Activated CD4-positive, alpha-beta T cell treated with anti-CD3 and anti-CD28 coated beads, Interleukin-2, amount 50 U/mL, for 1 hour (primary cell): Measurements from ENCODE around the gene CACNG6.
"Not testable (repeated sequence)": the region's sequence is repeated elsewhere in the genome, so short reads cannot be mapped to it uniquely, and the experiment has no call there.

Source experiments
- DNase-seq: peaks from one replicate; pipeline ENCODE4 v3.0.0-alpha.2; 2020

The CACNG6 gene

DNA sequence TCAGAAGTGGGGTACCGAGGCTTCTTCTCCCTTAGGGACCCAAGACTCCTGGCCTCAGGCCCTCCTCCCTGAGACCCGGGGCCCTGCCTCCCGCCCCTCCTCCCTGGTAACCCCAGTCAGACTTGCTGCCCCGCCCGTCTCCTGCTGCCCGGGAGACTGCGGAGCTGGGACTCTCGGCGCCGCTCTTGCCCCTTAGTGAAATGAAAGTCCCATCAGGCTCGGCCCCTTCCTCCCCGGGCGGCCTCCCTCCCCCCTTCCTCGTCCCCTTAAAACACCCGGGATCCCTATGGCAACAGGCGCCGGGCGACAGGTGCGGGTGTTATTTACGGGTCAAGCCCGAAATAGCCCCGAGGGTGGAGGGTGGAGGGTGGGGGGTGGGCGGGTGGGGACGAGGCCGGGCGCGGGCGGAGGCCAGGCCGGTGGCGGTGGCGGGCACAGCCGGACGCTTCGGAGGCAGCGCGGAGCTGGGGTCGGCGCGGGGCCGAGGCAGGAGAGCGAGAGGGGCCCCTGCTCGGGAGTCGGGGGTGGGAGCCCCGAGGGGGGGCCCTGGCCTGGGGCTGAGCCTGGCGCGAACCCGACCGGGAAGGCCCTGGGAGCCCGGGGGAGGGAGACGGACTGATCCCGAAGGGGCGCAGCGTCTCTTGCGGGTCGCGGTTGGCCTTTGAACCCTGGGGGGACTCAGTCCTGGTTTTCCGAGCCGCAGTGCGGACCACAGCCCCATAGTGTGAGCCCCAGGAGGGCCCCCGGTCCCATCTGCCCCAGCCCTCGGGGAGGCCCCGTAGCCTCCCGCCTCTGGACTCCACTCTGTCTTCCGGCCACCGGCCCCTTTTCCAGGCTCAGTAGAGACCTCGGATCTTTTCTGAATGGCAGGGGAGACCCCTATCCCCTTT lies at the start of gene CACNG6:
Gene CACNG6, plus strand, starts transcription at position 414 of the 890 bp plus-strand sequence. CDS start 1,241 bp downstream, outside the sequence.
- DNase-seq, result no peak

DNA sequence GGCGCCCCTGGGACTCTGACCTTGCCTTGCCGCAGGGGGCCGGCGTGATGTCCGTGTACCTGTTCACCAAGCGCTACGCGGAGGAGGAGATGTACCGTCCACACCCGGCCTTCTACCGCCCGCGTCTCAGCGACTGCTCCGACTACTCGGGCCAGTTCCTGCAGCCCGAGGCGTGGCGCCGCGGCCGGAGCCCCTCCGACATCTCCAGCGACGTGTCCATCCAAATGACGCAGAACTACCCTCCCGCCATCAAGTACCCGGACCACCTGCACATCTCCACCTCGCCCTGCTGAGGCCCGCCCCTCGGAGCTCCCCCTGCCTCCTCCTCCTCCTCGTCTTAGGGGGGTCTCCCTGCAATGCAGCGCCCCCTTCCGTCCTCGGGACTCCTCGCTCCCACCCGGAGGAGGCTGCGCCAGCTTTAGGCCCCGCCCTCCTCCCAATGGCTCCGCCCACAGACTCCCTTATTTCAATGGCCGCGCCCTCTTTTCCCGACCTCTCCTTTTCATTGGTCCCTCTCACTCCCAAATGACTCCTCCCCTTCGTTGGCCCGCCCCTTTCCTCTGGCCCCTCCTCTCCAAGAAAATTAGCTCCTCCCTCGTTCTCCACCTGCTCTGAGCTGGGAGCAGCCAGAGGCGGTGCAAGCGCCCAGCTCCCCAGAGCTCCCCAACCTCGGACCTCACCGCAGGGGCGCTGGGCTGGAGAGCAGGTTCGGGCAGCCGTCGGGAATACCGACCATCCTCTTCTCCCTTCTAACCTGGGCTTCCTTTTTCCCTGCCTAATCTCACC lies 49.2 kb upstream of the CACNG6 start:
- DNase-seq, result no peak

DNA sequence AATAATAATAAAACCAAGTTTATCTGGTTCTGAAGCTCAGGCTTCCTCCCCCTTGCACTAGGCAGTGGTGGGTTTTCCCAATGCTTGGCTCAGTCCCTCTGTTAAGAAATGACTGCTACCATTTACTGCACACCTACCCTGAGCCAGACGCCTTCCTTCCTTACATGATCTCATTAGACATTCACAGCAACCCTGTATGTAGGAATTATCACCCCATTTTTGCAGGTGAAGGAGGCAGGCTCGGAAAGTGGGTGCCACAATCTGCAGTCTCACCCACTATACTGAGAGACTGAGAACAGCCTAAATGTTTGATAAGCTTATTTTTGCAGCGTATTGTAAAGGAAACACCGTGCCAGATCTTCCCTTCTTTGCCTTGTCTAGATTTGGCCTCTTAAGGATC lies 47.0 kb upstream of the CACNG6 start:
- DNase-seq, result no peak

- DNase-seq, result no peak
Observed at GRCh38 chr19:53944933-53945332, 46.5 kb upstream of the CACNG6 start.

DNA sequence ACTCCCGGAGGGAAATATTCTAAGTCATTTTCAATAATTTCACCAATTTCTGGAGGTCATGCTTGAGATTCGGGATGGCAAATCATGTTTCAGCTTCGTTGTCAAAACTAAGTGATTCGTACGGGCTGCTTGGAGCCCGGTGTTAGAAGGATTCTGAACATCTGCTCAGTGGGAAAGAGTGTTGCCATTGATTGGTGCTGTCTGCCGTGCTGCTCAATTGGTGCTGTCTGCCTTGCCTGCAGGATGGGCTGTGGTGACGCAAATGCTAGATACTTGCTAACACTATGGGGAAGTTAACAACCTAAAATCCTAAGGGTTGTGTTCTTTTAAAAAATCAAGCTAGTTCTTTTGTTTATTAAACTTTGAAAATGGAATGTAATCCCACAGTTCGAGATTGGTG lies 46.0 kb upstream of the CACNG6 start:
- no peak for DNase-seq

- no peak for DNase-seq
Observed at GRCh38 chr19:53945998-53946397, 45.4 kb upstream of the CACNG6 start.

DNA sequence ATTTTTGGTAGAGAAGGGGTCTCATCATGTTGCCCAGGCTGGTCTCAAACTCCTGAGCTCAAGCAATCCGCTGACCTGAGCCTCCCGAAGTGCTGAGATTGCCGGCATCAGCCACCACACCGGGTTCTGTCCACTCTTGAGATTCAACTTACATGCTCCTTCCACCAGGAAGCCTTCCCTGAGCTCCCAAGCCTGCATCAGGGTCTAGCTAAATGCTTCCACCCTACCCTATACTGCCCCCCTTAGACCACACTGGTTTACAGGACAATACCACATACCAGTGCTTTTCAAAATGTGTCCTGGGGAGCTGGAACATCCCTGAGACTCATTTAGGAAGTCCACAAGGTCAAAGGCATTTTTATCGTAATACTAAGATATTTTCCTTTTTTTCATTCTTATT lies 43.8 kb upstream of the CACNG6 start:
- DNase-seq, result no peak

- DNase-seq, result not testable (repeated sequence)
Observed at GRCh38 chr19:53948611-53949010, 42.8 kb upstream of the CACNG6 start.

GRCh38 chr19:53951436-53951835 lies 40.0 kb upstream of the CACNG6 start:
- DNase-seq, result no peak

DNA sequence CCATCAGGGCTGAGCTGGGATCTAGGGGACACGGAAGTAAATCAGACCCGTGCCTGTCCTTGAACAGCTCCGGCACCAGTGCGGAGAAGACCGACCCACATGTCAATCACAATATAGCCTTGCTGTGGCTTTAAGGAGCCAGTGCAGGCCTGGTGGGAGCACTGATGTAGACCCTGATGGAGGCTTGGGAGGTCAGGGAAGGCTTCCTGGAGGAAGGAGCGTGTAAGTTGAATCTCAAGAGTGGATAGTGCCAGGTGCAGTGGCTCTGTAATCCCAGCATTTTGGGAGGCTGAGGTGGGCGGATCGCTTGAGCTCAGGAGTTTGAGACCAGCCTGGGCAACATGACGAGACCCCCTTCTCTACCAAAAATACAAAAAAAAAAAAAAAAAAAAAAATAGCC lies 39.5 kb upstream of the CACNG6 start:
- DNase-seq, result no peak

DNA sequence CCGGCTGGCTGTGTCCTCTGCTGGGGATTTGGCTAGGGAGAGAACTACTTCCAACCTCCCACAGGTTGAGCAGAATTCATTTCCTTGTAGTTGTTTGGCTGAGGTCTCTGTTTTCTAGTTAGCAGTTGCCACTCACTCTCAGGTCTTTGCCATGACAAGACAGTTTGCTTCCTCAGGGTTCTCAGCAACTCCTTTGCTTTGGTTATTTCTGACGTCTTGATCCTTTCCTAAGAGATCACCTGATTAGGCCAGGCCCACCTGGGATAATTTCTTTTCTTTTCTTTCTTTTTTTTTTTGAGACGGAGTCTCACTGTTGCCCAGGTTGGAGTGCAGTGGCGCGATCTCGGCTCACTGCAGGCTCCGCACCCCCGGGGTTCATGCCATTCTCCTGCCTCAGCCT lies 38.1 kb upstream of the CACNG6 start:
- DNase-seq, result no peak

DNA sequence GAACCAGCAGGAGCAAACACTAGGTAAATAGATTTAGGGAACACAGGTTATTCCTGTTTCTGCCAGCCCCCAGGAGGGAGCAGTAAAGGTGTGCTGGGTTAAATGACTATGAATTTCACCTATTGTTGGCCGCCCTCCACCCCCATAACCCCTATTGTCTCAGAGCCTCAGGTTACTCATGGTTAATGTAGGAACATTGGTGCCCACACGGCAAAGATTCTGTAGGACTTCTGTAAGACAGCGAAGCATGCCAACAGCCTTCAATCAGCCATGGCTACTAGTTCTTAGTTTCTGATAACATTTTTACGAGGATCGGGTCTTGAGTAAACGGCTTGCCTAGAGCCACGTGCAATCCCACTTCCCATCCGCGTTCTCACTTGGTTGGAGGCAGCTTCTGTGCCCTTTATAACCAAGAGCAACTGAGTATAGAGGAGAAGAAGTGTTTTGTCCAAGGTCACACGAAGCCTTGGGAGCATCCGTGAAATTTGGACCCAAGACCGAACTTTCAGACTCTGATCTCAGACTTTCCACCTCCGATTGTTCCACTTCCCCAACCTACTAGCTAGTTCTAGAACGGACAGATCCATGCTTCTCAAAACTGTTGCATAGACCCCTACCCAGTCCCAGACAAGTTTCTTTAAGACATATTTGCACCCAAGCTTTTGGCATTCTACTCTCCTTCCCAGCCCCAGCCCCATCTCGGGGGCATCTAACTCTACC lies 33.8 kb upstream of the CACNG6 start:
- DNase-seq, result no peak

GRCh38 chr19:53958168-53958571 lies 33.3 kb upstream of the CACNG6 start:
- no peak for DNase-seq

- no peak for DNase-seq
Observed at GRCh38 chr19:53958823-53959757, 32.3 kb upstream of the CACNG6 start.

DNA sequence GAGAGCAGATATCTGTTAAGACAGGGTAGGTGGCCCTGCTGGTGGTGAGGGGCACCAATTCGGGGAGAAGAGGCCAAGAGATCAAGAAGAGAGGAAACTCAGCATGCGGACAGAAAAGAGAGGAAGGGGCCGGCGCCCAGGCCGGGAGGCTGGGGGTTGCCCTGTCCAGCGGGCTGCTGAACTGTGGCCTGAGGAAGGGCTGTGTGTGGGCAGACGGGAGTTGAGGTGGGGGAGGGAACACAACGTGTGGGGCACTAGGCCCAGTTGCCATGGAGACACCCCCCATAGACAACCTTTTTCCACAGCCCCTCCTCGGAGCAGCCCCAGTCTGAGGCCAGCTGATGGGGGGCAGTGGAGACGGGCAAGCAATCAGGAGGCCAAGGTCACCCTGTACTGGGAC lies 31.2 kb upstream of the CACNG6 start:
- no peak for DNase-seq

GRCh38 chr19:53960886-53961285 lies 30.6 kb upstream of the CACNG6 start:
- DNase-seq, result no peak

DNA sequence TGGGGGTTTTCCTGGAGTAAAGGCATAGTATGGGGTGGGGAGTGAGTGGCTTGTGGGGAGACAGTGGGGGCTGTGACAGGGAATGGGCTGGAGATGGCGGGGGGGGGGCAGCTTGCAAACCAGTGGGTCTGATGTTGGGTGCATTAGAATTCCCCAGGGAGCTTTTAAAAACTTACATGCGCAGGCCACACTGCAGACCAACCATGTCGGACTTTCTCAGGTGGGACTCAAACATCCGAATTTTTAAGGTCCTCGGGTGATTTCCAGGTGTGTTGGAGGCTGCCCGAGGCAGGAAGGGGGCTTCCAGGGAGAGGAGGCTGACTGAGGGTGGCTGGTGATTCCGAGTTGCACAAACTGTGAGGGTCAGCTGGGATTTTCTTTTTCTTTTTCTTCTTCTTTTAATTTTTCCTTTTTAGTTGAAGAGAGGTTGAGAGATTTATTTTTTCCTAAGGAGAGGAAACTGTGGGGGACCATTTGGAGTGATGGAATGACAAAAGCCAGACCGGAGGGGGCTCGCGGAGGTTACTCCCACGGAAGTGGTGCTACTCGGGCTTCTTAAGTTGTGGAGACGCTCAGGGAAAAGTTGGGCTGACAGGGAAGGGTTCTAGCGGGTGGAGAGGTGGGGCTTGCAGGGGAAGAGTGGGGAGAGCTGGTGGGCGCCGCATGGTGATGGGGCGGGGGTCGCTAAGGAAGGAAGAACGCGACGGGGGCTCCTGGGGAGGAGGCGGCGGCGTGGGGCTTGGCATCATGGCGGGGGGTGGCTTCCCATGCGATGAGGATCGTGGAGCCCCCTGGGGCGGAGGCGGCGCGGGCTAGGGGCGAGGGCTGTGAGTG lies 29.7 kb upstream of the CACNG6 start:
- no peak for DNase-seq

- no peak for DNase-seq
Observed at GRCh38 chr19:53962887-53963431, 28.5 kb upstream of the CACNG6 start, which contains the start of gene CACNG8. Gene CACNG8, plus strand, starts transcription at chr19:53962937.

DNA sequence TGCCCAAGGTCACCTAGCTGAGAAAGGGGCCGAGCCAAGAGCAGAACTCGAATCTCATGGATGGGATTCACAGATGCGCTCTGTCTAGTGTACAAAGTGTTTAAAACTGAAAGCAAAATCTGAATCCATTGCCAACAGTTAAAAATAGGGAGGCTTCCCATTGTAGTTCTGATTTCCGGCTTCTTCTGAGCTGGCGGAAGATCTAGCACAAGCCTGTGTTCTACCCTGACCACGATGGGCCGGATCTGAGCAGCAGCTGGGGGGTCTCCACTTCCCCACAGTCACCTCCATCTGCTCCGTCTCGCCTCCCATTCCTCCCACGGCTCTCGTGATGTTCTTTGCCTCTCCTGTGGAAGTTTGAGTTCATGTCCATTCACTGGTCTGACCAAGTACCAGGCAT lies 26.3 kb upstream of the CACNG6 start:
- no peak for DNase-seq

DNA sequence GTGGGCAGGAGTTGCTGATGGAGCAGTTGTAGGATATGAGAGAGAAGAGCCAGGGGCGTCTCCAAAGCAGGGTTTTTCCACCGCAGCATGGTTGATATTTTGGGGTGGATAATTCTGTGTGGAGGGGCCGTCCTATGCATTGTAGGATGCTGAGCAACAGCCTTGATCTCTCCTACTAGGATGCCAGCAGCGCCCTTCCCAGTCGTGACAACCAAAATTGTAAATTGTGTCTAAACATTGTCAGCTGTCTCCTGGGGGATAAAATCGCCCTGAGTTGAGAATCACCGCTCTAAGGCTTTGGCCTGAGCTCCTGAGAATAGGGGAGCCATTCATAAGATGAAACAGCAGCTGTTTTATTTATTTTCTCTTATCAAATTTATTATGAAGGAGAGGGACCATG lies 24.5 kb upstream of the CACNG6 start:
- DNase-seq, result no peak

DNA sequence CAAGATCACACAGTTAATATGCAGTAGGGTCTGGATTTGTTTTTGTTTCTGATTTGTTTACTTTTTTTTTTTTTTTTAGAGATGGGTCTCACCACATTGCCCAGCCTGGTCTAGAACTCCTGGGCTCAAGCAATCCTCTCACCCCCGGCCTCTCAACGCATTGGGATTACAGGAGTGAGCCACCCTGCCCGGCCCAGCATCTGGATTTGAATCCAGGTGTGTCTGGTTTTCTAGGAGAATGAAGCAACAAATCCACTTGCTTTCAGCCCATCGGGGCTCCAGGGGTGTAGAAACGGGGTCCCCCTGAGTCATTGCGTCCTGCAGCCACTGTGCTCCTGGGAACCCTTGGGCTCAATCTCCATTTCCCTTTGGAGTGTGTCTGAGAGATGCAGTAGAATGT lies 22.1 kb upstream of the CACNG6 start:
- no peak for DNase-seq
